Activated CD4-positive, CD25-positive, alpha-beta regulatory T cell (primary cell): ENCODE measurements around the gene ZNF618.

Experiments used
- DNase-seq, 4 experiments: peaks; one replicate each; lab custom pipeline; 2025; lab: John Stamatoyannopoulos, UW

ZNF618 gene, protein sequence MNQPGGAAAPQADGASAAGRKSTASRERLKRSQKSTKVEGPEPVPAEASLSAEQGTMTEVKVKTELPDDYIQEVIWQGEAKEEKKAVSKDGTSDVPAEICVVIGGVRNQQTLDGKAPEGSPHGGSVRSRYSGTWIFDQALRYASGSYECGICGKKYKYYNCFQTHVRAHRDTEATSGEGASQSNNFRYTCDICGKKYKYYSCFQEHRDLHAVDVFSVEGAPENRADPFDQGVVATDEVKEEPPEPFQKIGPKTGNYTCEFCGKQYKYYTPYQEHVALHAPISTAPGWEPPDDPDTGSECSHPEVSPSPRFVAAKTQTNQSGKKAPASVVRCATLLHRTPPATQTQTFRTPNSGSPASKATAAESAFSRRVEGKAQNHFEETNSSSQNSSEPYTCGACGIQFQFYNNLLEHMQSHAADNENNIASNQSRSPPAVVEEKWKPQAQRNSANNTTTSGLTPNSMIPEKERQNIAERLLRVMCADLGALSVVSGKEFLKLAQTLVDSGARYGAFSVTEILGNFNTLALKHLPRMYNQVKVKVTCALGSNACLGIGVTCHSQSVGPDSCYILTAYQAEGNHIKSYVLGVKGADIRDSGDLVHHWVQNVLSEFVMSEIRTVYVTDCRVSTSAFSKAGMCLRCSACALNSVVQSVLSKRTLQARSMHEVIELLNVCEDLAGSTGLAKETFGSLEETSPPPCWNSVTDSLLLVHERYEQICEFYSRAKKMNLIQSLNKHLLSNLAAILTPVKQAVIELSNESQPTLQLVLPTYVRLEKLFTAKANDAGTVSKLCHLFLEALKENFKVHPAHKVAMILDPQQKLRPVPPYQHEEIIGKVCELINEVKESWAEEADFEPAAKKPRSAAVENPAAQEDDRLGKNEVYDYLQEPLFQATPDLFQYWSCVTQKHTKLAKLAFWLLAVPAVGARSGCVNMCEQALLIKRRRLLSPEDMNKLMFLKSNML

DNA sequence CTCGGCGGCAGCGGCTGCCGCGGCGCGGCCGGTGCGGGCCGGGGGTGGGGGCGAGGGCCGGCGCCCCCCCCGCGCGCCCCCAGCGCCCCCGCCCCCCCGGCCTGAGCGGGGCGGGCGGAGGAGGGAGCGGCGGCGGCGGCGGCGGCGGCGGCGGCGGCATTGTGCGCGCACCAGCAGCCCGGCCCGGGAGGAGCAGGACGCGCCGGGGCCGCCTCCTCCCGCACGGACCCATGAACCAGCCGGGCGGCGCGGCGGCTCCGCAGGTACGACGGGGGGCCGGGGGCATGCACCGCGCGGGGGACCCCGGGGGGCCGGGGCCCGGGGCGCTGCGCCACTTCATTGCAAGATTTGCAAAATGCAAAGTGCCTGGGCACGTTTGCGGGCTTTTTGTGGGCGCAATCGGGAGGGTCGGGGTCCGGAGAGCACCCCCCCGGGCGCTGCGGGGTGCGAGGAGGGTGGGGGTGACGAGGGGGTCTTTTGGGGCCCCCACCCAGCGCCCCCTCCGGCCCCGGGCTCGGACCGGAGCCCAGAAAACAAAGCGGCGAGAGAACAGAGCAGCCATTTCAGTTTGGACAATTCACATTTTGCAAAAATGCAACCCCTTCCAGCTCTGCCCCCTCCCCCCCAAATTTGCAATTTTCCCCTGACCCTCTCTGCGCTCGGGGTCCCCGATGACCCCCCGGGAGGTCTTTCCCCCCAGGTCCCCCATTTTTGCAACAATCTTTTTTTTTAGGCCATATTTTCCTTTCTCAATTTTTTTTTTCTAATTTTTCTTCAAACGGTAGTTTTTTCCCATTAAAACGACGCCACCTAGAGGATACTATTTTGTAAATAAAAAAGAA, at the start of gene ZNF618:
TSS of gene ZNF618 (plus strand) at position 159 of the 842 bp plus-strand sequence. CDS start at position 231, 72 bp downstream.
- no peak for DNase-seq

DNA sequence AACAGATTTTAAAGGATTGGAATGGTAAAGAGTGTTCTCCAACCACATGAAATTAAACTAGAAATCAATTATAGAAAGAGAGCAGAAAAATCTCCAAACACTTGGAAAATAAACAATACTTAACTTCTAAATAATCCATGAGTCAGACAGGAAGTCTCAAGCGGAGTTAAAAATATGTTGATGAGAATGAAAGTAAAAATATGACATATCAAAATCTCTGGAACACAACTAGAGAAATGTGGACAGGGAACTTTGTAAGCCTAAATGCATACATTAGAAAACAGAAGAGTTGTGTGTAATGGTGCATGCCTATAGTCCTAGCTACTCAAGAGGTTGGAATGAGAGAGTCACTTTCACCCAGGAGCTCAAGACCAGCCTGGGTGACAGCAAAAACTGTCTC, 47.9 kb upstream of the ZNF618 start:
- no peak for DNase-seq

DNA sequence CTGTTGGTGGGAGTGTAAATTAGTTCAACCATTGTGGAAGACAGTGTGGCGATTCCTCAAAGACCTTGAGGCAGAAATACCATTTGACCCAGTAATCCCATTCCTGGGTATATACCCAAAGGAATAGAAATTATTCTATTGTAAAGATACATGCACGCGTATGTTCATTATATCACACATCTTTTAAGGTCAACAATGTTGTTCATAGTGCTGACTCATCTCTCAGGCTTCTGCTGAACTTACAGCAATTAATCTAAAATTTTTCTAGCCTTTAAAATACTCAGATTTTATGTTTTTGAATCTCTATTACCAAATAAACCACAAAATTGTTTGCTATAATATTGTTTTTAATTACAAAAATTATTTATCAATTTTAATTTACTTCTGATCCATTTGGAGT, 38.8 kb upstream of the ZNF618 start:
- DNase-seq, result no peak

DNA sequence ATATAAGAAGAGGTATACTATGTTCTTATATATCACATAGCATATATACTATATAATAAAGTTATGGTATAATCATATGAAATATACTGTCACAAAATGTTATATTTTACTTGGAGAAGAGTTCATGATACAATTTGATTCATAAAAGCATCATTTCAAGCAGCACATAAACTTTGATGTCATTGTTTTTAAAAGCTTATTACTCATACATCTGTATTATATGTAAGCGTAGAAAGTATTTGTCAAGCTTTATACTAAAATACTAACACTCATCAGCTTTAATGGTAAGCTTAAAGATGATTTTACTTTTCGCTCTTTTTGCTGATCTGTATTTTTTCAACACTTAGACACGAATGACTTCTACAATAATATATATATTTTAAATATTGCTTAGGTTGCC, 34.0 kb upstream of the ZNF618 start:
- no peak for DNase-seq

DNA sequence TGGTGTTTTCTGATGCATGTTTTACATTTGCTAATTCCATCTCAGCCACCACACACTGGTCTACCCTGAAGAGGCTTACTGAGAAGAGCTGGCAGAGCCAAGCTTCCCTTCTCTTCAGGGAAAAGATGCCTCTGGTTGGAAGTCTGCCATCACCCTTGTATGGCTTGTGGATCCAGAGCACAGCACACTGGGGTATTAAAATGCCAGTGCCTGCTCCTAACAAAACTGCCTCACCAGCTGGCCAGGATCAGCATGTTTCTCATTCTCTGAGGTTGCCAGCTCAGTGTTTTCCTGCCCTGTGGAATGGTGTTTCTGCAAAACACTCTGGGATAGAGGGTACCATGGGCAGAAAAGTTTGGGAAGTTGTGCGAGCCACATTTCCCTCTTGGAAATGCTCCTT, 31.6 kb upstream of the ZNF618 start:
- DNase-seq, result no peak

DNA sequence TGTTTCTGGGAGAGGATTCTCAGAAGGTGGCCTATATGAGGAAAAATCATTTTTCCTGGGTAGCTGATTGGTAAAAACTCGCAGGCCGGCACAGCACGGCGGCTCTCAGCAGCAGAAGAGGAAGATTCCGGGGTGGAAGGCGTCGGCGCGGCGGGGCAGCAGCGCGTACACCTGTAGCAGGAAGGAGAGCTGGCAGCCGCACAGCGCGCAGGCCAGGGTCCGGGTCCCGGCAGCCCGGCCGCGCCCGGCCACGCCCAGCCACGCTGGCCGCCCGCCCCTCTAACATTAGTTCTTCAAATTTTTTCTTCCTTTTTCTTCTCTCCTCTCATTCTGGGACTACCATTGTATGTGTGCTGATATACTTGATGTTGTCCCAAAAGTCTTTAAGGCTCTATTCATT, 24.8 kb upstream of the ZNF618 start:
- no peak for DNase-seq

DNA sequence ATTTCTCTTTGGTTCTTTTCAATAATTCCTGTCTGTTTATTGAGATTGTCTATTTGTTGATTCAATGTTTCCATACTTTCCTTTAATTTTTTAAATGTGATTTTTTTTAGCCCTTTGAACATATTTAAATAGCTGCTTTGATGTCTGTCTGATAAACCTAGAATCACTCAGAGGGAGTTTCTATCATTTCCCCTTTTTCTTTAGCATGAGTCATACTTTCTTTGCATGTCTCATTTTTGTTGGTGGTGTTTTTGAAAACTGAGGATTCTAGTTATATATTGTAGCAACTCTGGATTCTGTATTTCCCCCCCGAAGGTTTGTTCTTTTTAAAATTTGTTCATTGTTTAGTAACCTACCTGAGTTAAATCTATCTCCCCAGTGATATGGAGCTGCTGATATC, 24.2 kb upstream of the ZNF618 start:
- DNase-seq, result no peak

DNA sequence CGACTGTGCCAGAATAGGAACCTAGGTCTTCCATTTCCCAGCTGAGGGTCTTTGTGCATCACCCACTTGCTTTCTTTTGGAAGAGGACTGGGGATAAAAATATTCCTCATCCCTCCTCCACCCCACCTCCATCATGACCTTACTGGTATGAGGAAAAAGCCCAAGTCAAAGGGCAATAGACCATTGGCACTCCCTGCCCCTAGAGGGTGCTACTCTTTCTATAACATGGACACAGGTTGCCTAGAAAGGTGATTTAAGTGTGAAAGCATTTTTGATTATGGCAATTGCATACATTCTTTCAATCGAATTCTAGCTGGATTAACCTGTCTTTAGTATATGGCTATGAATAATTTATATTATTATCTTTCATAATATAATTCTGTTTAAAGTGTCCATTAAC, 22.8 kb upstream of the ZNF618 start:
- no peak for DNase-seq

DNA sequence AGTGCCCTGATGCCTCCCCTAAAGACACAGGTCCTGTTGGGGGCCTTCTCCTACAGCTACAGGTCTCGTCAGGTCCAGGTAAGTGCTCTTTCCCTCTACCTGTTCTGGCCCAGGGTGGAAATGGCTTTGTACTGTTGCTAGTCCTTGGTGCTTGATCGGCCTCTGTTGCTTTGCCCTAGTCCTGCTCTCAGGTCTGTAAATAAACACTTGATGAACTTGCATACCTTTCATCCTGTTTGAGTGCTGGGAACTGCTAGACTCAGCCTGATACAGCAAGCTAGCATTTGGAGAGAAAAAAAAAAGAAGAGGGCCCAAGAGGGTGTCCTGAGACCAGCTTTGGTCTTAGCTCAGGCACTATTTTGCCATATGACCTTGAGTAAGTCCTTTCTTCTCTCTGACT, 21.8 kb upstream of the ZNF618 start:
- no peak for DNase-seq

DNA sequence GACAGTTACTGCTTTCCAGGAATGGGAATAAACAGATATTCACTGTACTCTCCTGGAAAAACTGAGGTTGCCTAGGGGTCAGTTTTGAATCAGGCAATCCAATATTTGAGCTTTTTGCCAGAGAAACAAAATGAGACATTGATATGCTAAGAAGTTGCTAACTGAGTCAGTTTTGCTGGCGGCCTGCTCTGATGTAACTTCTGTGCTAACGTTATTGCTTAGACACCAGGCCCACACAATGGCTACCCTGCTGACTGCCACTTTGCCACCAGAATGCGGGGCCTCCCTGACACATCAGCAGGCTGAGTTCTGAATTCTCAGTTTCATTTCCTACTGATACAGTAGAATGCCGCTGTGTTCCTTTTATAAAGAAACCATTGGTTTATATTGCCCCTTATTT, 18.2 kb upstream of the ZNF618 start:
- no peak for DNase-seq

DNA sequence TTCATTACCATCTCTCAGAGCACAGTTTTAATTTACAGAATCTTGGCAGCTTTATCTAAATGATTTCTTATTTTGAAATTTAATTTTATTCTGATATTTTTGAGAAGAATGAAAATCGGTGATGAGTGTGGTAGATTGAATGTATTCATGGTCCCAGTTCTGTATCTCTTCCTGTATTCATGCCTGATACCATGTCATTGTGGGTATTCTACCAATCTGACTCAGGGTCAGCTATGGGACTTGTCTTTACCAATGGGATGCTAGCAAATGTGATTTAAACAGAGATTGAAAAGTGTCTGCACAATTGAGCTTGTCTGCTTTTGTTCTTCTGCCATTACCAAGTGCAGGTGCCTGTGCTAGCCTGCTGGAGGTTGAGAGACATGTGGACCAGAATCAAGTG, 17.8 kb upstream of the ZNF618 start:
- DNase-seq, result no peak

DNA sequence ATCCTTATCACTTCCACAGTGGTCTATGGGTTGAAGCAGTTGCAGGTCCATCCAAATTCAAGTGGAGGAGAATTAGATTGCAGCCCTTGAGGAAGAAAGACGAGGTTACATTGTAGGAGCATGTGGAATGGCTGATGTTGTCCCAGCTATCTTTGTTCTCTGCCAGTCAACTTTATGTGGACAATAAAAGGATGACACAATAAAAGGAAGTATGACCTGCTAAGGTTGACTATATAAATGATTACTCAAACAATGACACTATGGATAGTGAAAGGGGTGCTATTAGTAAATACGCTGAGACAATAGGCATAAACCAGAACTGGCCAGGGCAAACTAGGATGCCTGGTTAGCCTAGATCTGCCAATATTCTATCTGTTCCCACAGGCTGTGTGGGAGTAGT, 12.8 kb upstream of the ZNF618 start:
- DNase-seq, result no peak

DNA sequence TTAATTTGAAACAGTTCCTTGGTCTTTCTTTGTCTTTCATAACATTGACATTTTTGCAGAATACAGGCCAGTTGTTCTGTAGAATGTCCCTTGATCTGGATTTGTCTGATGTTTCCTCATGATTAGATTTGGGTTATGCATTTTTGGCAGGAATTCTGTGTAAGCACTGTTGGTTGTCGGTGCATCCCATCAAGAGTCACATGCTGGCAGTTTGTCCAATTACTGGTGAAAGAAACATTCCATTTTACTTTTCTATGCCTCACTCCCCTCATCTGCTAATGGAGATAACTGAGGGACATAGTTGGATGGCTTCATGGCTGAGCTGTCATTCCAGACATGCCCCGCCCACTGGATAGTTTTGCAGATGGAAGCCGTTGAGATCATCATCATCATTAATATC, 7.6 kb upstream of the ZNF618 start:
- DNase-seq, result no peak

DNA sequence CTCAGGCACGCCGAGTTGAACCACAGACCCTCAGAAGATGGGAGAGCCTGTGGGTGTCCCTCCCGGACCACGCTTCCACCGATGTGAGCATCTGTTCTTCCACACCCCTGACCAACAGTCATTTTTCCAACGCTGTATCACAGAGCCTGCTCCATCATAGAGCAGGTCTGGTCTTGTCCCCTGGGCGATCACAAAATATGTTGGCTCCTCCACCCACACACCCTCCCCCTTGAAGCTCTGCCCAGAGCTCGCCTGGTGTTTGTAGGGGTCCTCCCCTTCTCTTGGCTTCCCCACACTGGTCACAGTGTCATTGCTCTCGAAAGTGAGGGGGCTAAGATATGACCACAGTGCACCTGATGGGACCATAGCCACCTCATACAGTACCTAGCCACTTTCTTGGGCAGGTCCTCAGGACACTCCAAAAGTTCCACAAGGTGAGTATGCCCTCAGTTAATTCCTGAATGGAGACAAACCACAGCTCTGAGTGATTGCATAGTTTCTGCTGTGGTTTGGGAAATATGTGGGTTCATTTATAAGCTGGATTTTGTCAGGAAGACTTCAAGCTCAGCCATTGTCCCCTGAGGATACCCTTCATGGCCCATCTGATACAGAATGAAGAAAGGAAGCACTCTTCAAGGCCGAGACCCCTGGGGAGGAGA, 3.5 kb upstream of the ZNF618 start:
- DNase-seq, result no peak

DNA sequence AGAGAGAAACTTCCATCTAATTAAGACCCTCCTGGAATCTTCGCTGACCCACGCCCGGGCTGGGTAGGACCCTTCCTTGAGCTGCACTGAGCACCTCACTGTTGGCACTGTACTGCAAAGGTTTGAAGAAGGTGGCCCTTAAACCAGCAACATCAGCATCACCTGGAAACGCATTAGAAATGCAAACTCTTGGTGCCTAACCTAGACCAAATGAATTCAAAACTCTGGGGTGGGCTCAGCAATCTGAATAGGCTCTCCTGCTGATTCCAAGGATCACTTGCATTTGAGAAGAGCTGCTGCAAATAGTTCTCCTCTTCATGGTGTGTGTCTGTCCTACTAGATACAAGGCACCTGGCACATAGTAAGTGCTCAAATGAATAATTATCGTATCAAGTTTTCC, 2.7 kb upstream of the ZNF618 start:
- DNase-seq, result no peak

DNA sequence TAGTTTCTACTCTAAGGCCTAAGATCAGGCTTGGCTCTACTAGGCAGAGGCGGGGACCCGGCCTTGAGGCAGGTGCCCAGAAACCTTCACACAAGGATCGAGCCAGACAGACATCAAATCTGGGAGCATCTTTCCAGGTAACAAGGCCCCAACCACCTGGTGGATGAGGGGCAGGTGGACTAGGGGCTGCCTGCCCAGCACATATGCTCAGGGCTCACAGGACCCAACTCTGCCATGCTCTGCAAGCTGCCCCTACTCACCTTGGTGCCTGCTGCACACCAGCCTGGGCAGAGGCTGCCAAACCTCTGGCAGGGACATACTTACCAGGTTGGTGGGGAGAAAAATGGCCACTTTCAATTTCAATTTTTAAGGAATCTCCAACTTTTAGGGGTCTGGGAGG, 2.2 kb upstream of the ZNF618 start:
- no peak for DNase-seq

DNA sequence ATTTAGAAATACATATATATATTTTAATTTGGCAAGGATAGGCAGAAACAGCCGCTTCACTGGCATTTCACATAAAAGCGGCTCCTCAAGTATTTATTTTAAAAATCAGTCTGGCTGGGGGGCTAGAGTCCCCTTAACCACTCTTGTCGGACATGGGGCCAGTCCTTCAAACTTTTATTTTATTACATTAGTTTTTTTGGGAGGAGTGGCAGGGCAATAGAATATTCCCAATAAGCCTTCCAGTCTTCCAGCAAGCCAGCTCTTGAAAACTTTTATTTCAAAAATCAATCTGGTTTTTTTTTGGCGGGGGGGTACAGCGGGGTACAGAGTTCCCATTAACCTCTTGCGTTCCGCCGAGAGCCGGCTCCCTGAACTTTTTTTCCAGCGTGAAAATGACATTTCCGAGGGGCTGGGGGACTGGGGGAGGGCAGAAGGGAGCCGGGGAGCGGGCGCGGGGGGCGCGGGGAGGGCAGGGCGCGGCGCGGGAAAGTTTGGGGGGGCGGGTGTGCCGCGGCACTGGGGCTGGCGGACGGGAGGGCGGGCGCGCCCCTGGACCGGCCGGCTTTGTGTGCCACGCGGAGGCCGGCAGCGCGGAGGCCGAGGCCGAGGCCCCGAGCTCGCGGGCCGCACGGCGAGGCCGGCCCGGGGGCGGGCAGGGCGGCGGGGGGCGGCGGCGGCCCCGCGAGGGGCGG, 504 bp upstream of the ZNF618 start:
- DNase-seq, result no peak

DNA sequence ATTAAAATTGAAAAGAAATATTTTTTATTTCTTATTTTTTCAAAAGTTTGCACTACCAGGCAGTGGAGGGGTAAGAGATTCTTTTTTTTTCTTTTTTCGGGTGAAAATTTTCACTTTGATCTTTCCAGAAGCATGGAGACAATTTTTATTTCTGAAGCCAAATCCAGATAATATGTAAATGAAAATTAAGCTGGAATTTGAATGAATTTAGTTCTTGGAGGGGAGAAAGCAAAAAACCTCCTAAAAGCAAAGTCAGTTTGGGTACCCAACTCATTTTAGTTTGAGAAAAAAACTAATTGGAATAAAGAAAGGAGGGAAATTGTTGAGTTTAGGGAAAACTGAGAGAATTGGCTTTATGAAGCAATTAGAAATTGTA, 872 bp downstream of the ZNF618 start:
- DNase-seq, result no peak

DNA sequence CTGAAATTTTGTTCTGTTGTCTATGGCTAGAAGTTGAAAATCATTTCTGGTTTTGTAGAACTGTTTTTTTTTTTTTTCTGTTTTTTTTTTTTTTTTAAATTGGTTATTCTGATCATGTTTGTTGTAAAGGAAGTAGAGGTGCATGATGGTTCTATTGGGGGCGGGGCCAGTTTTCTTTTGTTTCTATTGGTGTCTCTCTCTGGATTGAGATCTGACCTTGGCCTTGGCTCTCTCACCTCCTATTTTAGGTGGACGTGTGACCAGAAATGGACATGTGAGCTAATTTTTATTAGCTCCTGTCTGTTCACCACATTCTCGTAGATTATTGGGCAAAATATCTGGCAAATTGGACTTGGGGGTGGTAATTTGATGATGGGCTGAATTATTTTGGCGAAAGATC, 3.2 kb downstream of the ZNF618 start:
- no peak for DNase-seq

DNA sequence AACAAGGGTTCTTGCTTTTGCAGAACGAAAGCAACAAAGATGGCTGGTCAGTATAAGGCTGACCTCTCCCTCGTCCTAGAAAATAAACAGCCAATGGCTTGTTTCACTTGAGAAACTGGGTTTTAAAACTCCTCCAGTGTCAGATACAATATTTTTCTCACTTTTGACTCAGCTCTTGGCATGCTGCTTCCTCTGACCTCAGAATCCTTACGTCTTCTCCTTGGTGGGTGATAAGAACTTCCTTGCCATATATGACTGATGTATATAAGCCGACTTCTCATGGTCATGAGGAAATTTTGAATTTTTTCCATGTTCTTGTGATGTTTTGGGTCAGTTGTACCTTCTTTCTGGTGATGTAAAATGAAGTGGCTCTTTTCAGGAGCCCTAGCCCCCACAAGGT, 3.8 kb downstream of the ZNF618 start:
- DNase-seq, result no peak

DNA sequence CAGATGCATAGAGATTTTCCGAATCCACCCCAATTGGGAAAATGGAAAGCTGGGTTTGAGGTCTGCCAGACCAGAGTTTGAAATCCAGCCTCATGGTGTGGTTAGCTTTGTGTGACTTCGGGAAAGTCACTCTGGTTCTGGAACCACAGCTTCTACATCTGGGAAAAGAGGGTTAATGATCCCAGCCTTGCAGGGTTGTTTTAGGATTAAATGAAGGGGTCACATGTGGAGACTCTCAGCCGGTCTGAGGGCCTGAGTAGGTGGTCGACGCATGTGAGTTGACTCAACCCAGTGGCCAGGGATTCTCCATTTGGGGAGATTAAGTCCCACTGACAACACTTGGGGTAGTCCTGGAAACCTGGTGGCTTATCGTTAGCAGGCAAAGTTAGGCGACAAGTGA, 6.1 kb downstream of the ZNF618 start:
- no peak for DNase-seq
